HUES64 (cell line): ENCODE measurements around the gene ZNF740.

Experiments used
- H3K27ac ChIP-seq: 2 replicates; pipeline ENCODE4 v1.7.0; 2013; ENCODE audit warnings: low read depth, low read length, inconsistent platforms
- H3K27me3 ChIP-seq: 2 replicates; pipeline ENCODE4 v1.6.1; 2013; ENCODE audit warnings: mild to moderate bottlenecking, low read length; ENCODE audit not compliant: insufficient read depth
- H3K36me3 ChIP-seq: 2 replicates; pipeline ENCODE4 v1.6.1; 2013; ENCODE audit warnings: mild to moderate bottlenecking, low read length; ENCODE audit not compliant: insufficient read depth
- H3K4me1 ChIP-seq: 2 replicates; pipeline ENCODE4 v1.6.1; 2013; ENCODE audit warnings: mild to moderate bottlenecking, low read length, moderate library complexity; ENCODE audit not compliant: insufficient read depth
- H3K4me3 ChIP-seq: 2 replicates; pipeline ENCODE4 v1.5.1; 2013; ENCODE audit warnings: mild to moderate bottlenecking, low read length, moderate library complexity
- H3K9ac ChIP-seq: 2 replicates; pipeline ENCODE4 v1.6.1; 2013; ENCODE audit warnings: mild to moderate bottlenecking, low read depth, low read length
- H3K9me3 ChIP-seq: 2 replicates; pipeline ENCODE4 v1.6.1; 2013; ENCODE audit warnings: low read depth, low read length; ENCODE audit not compliant: insufficient read depth
- WGBS: fragments of 150-250, 120-280 bp; methylation state at CpG from one replicate; pipeline ENCODE4 v1.1.7; 2013; ENCODE audit warnings: missing lambda C conversion rate; 5-methylcytosine and 5-hydroxymethylcytosine counted together

ZNF740 gene

DNA sequence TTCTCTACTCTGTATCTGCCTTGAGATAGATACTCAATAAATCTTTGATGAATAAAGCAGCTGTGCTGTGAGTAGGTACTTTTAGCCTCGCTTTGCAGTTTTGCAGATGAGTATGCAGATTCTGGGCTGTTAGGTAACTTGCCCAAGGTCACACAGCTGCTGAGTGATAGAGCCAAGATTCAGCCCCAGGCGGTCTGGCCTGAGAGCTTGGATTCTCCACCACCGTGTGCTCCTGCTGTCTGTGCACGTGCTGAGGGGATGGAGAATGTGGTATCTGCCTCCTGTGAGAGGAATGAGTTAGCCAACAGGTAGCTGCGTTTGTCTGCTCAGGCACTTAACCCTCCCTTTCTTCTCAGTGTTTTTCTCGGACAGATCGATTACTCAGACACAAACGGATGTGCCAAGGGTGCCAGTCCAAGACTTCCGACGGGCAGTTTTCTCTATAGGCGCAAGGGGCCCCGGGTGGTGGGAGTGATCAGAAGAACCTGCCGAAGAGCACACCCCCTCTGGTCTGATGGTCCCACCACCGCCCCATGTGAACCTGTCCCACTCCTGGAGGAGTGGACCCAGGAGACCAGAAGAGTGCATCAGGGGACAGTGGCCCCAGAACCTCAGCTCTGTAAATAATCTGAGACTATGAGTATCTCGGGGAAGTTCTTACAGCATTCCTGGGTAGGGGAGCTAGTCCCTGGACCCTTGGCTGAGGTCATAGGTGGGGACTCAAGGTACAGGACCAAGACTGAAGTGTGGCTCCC lies 6.8 kb downstream of the ZNF740 start:
- no peaks in the 10 kb centered on the region for H3K4me1 ChIP-seq
- H3K36me3 ChIP-seq, result peaks cover 55% of the 10 kb centered on the region
- no peak overlapping the region for H3K27ac ChIP-seq
- 88% methylated on average over 15 of the region's 15 CpGs for WGBS
- no peaks in the 10 kb centered on the region for H3K27me3 ChIP-seq
- H3K9ac ChIP-seq, result no peak overlapping the region
- no peaks in the 10 kb centered on the region for H3K9me3 ChIP-seq
- no peak overlapping the region for H3K4me3 ChIP-seq

DNA sequence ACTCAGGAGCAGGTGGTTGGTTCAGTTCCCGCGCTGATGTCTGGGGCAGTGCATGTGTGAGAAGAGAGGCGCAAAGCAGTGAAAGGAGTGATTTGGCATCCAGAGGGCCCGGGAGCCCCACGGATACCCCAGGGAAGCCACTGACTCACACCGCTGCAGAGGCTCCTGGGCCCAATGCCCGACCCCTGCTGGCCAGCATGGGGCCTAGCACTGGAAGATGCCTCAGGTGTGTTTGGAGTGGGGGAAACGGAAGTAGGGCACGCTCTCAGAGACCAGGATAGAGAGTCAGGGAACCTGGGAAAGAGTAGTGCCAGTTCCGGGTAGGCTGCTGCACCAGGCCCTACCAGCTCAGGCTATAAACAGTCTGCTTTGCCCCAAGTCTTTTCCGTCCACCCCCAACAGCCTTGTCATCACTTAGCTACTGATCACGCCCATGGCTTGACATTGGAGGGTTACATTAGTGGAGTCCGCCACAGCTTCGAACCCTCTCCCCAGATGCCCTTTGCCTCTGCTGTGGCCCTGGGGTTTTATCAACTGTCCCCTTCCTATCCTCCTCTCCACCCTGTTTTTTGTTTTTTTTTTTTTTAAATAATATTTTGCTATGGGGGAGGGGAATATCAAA lies 9.7 kb downstream of the ZNF740 start:
- 44% methylated on average over 14 of the region's 14 CpGs for WGBS
- Histone ChIP-seq H3K36me3 (peaks cover 30% of the 10 kb centered on the region), H3K4me1 (no peaks in the 10 kb centered on the region), H3K27me3 (peaks cover 20% of the 10 kb centered on the region), H3K9me3 (no peaks in the 10 kb centered on the region), H3K9ac (no peak overlapping the region), H3K4me3 (no peak overlapping the region), H3K27ac (no peak overlapping the region)

- no peak overlapping the region for H3K27ac ChIP-seq
Measured at GRCh38 chr12:53191096-53191884, 10.8 kb downstream of the ZNF740 start.

GRCh38 chr12:53191885-53192530 lies 11.5 kb downstream of the ZNF740 start:
- WGBS, result 94% methylated on average over 14 of the region's 14 CpGs
- Histone ChIP-seq H3K27ac (no peak overlapping the region), H3K36me3 (peaks cover 12% of the 10 kb centered on the region), H3K27me3 (peaks cover 38% of the 10 kb centered on the region), H3K9ac (no peak overlapping the region), H3K9me3 (no peaks in the 10 kb centered on the region), H3K4me1 (no peaks in the 10 kb centered on the region), H3K4me3 (no peak overlapping the region)

More at GRCh38 chr12:53191096-53191884, 10.8 kb downstream of the ZNF740 start:
- no peak overlapping the region for H3K9ac ChIP-seq
- WGBS, result 97% methylated on average over 11 of the region's 11 CpGs
- peaks cover 31% of the 10 kb centered on the region for H3K27me3 ChIP-seq
- H3K9me3 ChIP-seq, result no peaks in the 10 kb centered on the region
- H3K36me3 ChIP-seq, result peaks cover 19% of the 10 kb centered on the region
- H3K4me3 ChIP-seq, result no peak overlapping the region
- no peaks in the 10 kb centered on the region for H3K4me1 ChIP-seq

DNA sequence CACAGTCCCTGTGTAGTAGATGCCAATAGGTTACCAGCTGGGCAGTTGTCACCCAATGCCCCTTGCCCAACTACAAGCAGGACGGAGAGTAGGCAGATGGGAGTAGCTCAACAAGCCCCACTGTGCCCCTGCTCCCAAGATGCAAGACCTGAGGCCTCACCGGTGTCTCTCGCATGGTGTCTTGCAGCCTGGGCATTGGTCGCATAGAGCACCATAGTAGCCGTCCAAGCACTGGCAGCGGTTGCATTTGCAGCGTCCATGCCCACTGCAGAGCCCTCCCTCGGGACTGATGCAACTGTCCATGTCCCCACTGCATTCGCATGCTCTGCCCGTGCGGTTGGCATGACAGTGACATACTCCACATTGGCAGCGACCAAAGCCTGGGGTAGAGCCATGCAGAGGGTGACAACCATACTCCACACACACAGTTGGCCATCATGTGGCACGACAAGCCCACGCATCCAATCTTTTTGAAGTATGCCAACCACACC lies 12.1 kb downstream of the ZNF740 start:
- H3K36me3 ChIP-seq, result peaks cover 6% of the 10 kb centered on the region
- WGBS, result 94% methylated on average over 14 of the region's 14 CpGs
- H3K4me1 ChIP-seq, result no peaks in the 10 kb centered on the region
- H3K27ac ChIP-seq, result no peak overlapping the region
- H3K9me3 ChIP-seq, result no peaks in the 10 kb centered on the region
- no peak overlapping the region for H3K4me3 ChIP-seq
- H3K27me3 ChIP-seq, result peaks cover 44% of the 10 kb centered on the region
- H3K9ac ChIP-seq, result no peak overlapping the region

DNA sequence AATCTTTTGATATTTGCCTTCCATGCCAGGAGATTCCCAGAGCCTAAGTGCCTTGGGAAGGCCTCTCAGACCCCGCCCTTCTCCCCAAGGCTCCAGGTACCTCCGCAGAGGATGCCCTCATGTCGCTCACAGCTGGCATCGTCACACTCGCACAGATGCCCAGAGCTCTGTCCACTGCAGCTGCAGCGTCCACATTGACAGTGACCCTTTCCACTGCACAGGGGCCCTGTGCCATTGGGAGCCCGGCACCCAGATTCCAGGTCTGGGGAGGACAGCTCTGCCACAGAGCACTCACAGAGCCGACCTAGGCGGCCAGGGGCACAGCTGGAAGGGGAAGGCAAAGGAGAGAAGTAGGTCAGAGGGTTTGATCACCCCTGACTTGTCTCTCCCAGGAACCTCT lies 12.5 kb downstream of the ZNF740 start:
- WGBS, result 89% methylated on average over 9 of the region's 9 CpGs
- Histone ChIP-seq H3K4me1 (no peaks in the 10 kb centered on the region), H3K36me3 (peaks cover 2% of the 10 kb centered on the region; the same call in 1 of the 2 replicates), H3K9me3 (no peaks in the 10 kb centered on the region), H3K27ac (no peak overlapping the region), H3K9ac (no peak overlapping the region), H3K27me3 (peaks cover 49% of the 10 kb centered on the region), H3K4me3 (no peak overlapping the region)

DNA sequence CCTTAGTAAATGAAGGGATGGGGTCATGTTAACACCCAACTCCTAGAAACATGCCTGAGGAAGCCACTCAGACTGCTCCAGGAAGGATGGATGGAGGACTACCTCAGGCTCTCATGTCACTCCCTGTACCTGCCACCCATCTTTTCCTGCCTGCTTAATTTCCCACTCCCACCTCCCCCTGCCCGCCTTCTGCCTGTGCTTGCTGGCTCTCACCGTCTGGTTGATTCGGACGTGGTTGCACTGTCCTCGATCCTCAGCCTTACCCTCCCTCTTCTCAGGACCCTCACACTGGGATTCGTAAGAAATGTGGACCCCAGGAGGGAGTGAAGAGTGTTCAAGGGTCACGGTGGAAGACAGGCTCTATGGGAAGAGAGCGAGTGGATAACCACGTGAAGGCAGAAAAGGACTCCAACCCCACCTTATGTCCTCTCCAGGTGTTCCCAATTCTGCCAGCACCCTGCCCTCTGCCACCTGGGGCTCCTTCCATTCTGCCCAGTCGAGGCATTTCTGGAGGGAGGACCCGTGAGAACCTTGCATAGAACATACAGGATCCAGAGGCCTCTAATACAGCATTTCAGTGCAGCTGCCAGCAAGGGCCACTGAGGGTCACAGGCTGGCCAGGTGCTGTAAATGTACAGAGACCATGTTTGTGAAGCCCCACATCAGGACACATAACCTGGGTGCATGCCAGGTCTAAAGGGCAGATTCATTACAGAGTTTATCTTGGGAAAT lies 13.6 kb downstream of the ZNF740 start:
- H3K27ac ChIP-seq, result no peak overlapping the region
- H3K9ac ChIP-seq, result no peak overlapping the region
- peaks cover 60% of the 10 kb centered on the region for H3K27me3 ChIP-seq
- no peaks in the 10 kb centered on the region for H3K36me3 ChIP-seq
- WGBS, result 78% methylated on average over 10 of the region's 11 CpGs
- no peaks in the 10 kb centered on the region for H3K4me1 ChIP-seq
- H3K4me3 ChIP-seq, result no peak overlapping the region
- H3K9me3 ChIP-seq, result no peaks in the 10 kb centered on the region

DNA sequence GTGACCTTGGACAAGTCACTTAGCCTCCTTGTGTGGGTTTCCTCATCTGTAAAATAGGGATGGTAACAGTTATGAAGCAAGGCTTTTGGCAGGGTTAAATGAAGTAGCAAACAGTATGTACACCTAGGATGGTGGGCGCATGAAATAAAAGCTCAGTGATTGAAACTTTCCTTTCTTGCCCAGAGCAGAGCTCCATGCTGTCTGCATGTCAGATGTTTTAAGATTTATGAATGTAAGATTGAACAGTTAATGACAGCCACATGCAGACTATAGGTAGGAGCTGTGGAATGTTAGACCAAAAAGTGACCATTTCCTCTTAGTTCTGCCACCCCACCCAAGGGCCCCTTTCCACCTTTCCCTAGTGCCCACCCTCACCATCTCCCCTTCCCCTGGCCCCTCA lies 14.5 kb downstream of the ZNF740 start:
- Histone ChIP-seq H3K9ac (no peak overlapping the region), H3K27me3 (peaks cover 64% of the 10 kb centered on the region), H3K9me3 (no peaks in the 10 kb centered on the region), H3K4me3 (no peak overlapping the region), H3K27ac (no peak overlapping the region), H3K4me1 (no peaks in the 10 kb centered on the region), H3K36me3 (no peaks in the 10 kb centered on the region)
- WGBS, result 90% methylated on average over 1 of the region's 1 CpG

DNA sequence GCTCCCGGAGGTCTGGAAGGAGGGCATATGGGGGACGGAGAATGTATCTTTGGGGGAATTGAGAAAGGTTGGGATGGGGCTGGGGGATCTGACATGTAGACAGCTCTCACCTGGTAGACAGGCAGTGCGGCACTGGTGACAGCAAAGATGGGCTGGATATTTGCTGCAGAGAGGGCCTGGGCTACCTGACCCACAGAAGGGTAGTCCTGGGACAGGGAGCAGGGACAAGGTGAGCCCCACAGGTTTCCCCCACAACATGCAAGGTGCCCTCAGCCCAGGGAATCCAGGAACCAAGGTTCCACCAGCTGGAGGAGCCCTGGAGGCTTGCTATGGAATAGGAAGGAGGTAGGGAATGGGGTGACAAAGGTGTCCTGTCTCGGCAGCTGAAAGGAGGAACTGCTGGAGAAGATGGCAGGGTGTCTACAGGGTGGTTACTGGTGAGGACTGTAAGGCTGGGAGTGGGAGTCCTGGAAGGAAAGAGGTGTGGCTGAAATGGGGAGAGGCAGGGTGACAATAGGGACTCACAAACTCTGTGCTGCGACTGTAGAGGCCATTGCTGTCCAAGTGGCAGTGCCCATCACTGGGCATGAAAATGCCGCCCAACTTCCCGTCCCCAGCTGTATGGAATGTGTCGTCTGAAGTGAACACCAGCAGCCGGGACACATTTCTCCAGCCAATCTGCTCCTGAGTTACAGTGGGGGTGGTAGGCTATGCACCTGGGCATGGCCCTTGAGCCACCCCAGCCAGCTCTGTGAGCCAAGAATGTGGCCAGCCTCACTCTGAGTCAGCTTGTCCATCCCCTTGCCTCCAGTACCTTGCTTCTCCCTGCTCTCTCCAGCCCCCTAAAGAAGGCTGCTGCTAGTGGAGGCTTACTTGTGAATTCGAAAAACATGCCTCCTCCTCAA lies 15.2 kb downstream of the ZNF740 start:
- WGBS, result 84% methylated on average over 10 of the region's 10 CpGs
- Histone ChIP-seq H3K27ac (no peak overlapping the region), H3K27me3 (peaks cover 67% of the 10 kb centered on the region), H3K36me3 (no peaks in the 10 kb centered on the region), H3K4me1 (no peaks in the 10 kb centered on the region), H3K4me3 (no peak overlapping the region), H3K9ac (no peak overlapping the region), H3K9me3 (no peaks in the 10 kb centered on the region)

GRCh38 chr12:53196486-53196885 lies 16.0 kb downstream of the ZNF740 start:
- Histone ChIP-seq H3K4me3 (no peak overlapping the region), H3K36me3 (no peaks in the 10 kb centered on the region), H3K9me3 (no peaks in the 10 kb centered on the region), H3K9ac (no peak overlapping the region), H3K27me3 (peaks cover 67% of the 10 kb centered on the region), H3K4me1 (no peaks in the 10 kb centered on the region), H3K27ac (no peak overlapping the region)
- 90% methylated on average over 14 of the region's 14 CpGs for WGBS
